Keratinocyte (primary cell): Measurements from ENCODE around the gene LSG1. TPM values are rescaled to one million over a fixed set of nuclear protein-coding genes. Genes with fewer than 3 reads are reported as not detected.

ENCODE experiments used
- DNase-seq: peaks from one replicate; pipeline ENCODE4 v3.0.0-alpha.2; 2011; ENCODE audit warnings: low read depth, missing footprints, low spot score
- FAIRE-seq: peaks from 2 replicates; lab custom pipeline; 2011; peaks lifted over from hg19 to GRCh38; lab: Jason Lieb, UNC
- H2AFZ ChIP-seq: 2 replicates; pipeline ENCODE4 v1.6.0; 2012; ENCODE audit warnings: low read length, control low read depth, inconsistent platforms; ENCODE audit not compliant: control insufficient read depth
- H3K27ac ChIP-seq: 2 replicates; pipeline ENCODE4 v1.5.1; 2011; ENCODE audit warnings: low read length; ENCODE audit not compliant: control insufficient read depth, insufficient read depth
- H3K27me3 ChIP-seq: 3 replicates; pipeline ENCODE4 v1.6.0; 2011; ENCODE audit warnings: low read length; ENCODE audit not compliant: control insufficient read depth, insufficient read depth; ENCODE audit errors: extremely low read depth
- H3K36me3 ChIP-seq, 2 experiments: 2 replicates in 1 of 2; 3 replicates in 1 of 2; pipeline ENCODE4 v1.5.1; 2011; ENCODE audit warnings: low read length in 2 of 2, mild to moderate bottlenecking in 1 of 2; ENCODE audit not compliant: control insufficient read depth in 2 of 2, insufficient read depth in 2 of 2; ENCODE audit errors: extremely low read depth in 1 of 2
- H3K4me1 ChIP-seq: 3 replicates; pipeline ENCODE4 v1.5.1; 2011; ENCODE audit warnings: low read length; ENCODE audit not compliant: control insufficient read depth, insufficient read depth; ENCODE audit errors: extremely low read depth
- H3K4me2 ChIP-seq: 3 replicates; pipeline ENCODE4 v1.6.0; 2011; ENCODE audit warnings: low read depth, low read length; ENCODE audit not compliant: control insufficient read depth, insufficient read depth; ENCODE audit errors: extremely low read depth
- H3K4me3 ChIP-seq, 3 experiments: fragments of 200-600 bp in 1 of 3; sonication (generic) in 1 of 3; 2 replicates in 2 of 3; 3 replicates in 1 of 3; pipeline ENCODE4 v1.5.1; 2011 to 2016; ENCODE audit warnings: low read length in 3 of 3, mild to moderate bottlenecking in 3 of 3, control low read depth in 2 of 3, inconsistent platforms in 1 of 3, low read depth in 1 of 3, mixed read lengths in 1 of 3, mixed run types in 1 of 3, moderate library complexity in 1 of 3; ENCODE audit not compliant: control insufficient read depth in 2 of 3, insufficient read depth in 2 of 3; ENCODE audit errors: extremely low read depth in 1 of 3
- H3K79me2 ChIP-seq: 2 replicates; pipeline ENCODE4 v1.6.0; 2012; ENCODE audit warnings: low read length; ENCODE audit not compliant: control insufficient read depth, insufficient read depth
- H3K9ac ChIP-seq: 3 replicates; pipeline ENCODE4 v1.6.0; 2011; ENCODE audit warnings: low read length; ENCODE audit not compliant: control insufficient read depth, insufficient read depth; ENCODE audit errors: extremely low read depth
- H3K9me1 ChIP-seq: 3 replicates; pipeline ENCODE4 v1.6.0; 2011; ENCODE audit warnings: low read length; ENCODE audit not compliant: control insufficient read depth, insufficient read depth; ENCODE audit errors: extremely low read depth
- H3K9me3 ChIP-seq: 2 replicates; pipeline ENCODE4 v1.5.1; 2012; ENCODE audit warnings: low read depth, low read length; ENCODE audit not compliant: control insufficient read depth
- H4K20me1 ChIP-seq: 3 replicates; pipeline ENCODE4 v1.6.0; 2011; ENCODE audit warnings: low read length; ENCODE audit not compliant: control insufficient read depth, insufficient read depth; ENCODE audit errors: extremely low read depth
- EZH2 ChIP-seq: IDR thresholded peaks from one replicate; pipeline ENCODE4 v1.6.1; 2012; ENCODE audit warnings: inconsistent platforms, mild to moderate bottlenecking, low read length, moderate library complexity
- dilution Hi-C: fragments of 300-500 bp; cut with MboI; formaldehyde crosslinking; loops from one replicate; pipeline ENCODE4 v1.7.0; 2020; ENCODE audit warnings: low sequenced_read_pairs; ENCODE audit not compliant: extremely low pct_ligation_motif_present
- polyA plus RNA-seq, 5 experiments: library from polyadenylated mRNA; depleted of rRNA in 3 of 5; stranded (reverse) in 3 of 5; stranded (forward) in 1 of 5; unstranded in 1 of 5; fragments of >200 nt; gene quantifications; 1 replicate in 1 of 5; 2 replicates in 3 of 5; 3 replicates in 1 of 5; pipeline versions ENCODE4 v1.2.1 to v1.2.3, GENCODE V29; 2011 to 2012; ENCODE audit warnings: missing spikeins in 2 of 5, low read depth in 1 of 5, low replicate concordance in 1 of 5
- TF ChIP-seq, protein P1 (sequence below), 3 experiments: IDR thresholded peaks in 1 of 3; conservative IDR thresholded peaks in 1 of 3; optimal IDR thresholded peaks in 1 of 3; 2 replicates in 2 of 3; 3 replicates in 1 of 3; pipeline versions ENCODE3 to v1.5.1; 2011; ENCODE audit warnings: low read length in 3 of 3, mild to moderate bottlenecking in 3 of 3, moderate library complexity in 2 of 3, control low read depth in 1 of 3, inconsistent platforms in 1 of 3; ENCODE audit not compliant: insufficient read depth in 2 of 3; ENCODE audit errors: extremely low read depth in 1 of 3

The LSG1 gene
- polyA plus RNA-seq, 1 donor (not counting 4 experiments of a cell fraction or from before 2014, with no cell fraction given): 40.7 TPM

DNA sequence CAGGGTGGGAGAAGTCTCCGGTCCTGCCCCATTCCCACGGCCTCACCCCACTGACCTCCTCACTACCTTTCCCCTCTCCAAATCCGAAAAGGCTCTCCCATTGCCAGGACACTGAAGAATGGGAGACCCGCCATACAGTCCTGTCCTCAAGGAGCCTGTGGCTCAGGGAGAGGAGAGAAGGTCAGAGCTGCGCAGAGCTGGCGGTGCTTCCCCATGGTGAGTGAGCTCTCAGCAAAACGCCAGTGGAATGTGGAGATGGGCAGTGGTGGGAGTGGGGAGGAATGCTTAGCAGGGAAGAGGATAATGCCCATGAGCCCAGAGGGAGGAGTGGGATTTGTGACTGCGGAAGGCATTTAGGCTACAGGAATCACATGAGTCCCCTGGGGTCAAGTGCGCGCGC lies 33.8 kb upstream of the LSG1 start:
- no peak overlapping the region for H3K27ac ChIP-seq
- H3K9ac ChIP-seq: no peak overlapping the region
- DNase-seq (no peak), FAIRE-seq (no peak)
- no peak overlapping the region for H2AFZ ChIP-seq
- dilution Hi-C loops: no loop called here
- H3K9me3 ChIP-seq: no peaks in the 10 kb centered on the region
- no peaks in the 10 kb centered on the region for H3K9me1 ChIP-seq
- no peaks in the 10 kb centered on the region for H3K79me2 ChIP-seq
- no peaks in the 10 kb centered on the region for H3K27me3 ChIP-seq
- no peak overlapping the region for H3K4me3 ChIP-seq
- no peaks in the 10 kb centered on the region for H3K4me1 ChIP-seq
- H3K36me3 ChIP-seq: no peaks in the 10 kb centered on the region
- no peaks in the 10 kb centered on the region for H4K20me1 ChIP-seq
- H3K4me2 ChIP-seq: no peak overlapping the region
- TF ChIP-seq, protein P1, sequence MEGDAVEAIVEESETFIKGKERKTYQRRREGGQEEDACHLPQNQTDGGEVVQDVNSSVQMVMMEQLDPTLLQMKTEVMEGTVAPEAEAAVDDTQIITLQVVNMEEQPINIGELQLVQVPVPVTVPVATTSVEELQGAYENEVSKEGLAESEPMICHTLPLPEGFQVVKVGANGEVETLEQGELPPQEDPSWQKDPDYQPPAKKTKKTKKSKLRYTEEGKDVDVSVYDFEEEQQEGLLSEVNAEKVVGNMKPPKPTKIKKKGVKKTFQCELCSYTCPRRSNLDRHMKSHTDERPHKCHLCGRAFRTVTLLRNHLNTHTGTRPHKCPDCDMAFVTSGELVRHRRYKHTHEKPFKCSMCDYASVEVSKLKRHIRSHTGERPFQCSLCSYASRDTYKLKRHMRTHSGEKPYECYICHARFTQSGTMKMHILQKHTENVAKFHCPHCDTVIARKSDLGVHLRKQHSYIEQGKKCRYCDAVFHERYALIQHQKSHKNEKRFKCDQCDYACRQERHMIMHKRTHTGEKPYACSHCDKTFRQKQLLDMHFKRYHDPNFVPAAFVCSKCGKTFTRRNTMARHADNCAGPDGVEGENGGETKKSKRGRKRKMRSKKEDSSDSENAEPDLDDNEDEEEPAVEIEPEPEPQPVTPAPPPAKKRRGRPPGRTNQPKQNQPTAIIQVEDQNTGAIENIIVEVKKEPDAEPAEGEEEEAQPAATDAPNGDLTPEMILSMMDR (optimal IDR thresholded peaks at IDR 0.05 in 1 of 3, IDR thresholded peaks at IDR 0.05 in 1 of 3, conservative IDR thresholded peaks at IDR 0.05 in 1 of 3; ENCODE audit: extremely low read depth in 1 of 3, insufficient read depth in 2 of 3, low read length in 3 of 3): no peak
- TF ChIP-seq EZH2: no peak

DNA sequence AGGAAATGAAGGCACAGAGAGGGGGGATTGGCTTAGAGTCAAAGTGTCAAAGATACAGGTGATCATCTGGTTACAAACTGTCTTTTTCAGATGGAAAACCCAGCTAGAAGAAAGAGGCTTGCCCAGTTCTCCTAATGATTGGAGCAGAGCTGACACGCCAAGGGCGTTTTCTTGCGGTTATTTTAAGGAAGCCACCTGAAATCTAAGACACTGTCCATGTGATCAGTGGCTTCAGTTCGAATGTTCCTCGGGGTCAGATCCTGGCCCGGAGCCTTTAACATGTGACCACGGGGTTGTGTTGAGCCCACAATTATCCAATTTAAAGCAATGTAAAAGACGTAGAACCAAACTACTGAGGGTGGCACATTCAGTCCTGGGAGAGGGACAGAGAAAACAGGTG lies 33.2 kb upstream of the LSG1 start:
- H3K4me3 ChIP-seq: no peak overlapping the region
- H3K36me3 ChIP-seq: no peaks in the 10 kb centered on the region
- TF ChIP-seq, protein P1 (optimal IDR thresholded peaks at IDR 0.05 in 1 of 3, IDR thresholded peaks at IDR 0.05 in 1 of 3, conservative IDR thresholded peaks at IDR 0.05 in 1 of 3; ENCODE audit: extremely low read depth in 1 of 3, insufficient read depth in 2 of 3, low read length in 3 of 3): no peak
- TF ChIP-seq EZH2: no peak
- H3K9me1 ChIP-seq: no peaks in the 10 kb centered on the region
- no peak for FAIRE-seq
- H3K4me2 ChIP-seq: no peak overlapping the region
- no peak overlapping the region for H3K27ac ChIP-seq
- dilution Hi-C loops: no loop called here
- no peaks in the 10 kb centered on the region for H3K4me1 ChIP-seq
- H3K9me3 ChIP-seq: no peaks in the 10 kb centered on the region
- no peaks in the 10 kb centered on the region for H4K20me1 ChIP-seq
- no peak overlapping the region for H2AFZ ChIP-seq
- DNase-seq: no peak
- H3K27me3 ChIP-seq: no peaks in the 10 kb centered on the region
- H3K79me2 ChIP-seq: no peaks in the 10 kb centered on the region
- H3K9ac ChIP-seq: no peak overlapping the region
